Stimulated activated memory B cell treated with anti-CD40 and anti-IgM and Interleukin-4, amounts not matched to agents 10 μg/mL and 1 μg/mL and 100 μg/mL, for 72 hours (primary cell): Measurements from ENCODE around the gene IPO11.
"Not testable (repeated sequence)": the region's sequence is repeated elsewhere in the genome, so short reads cannot be mapped to it uniquely, and the experiment has no call there.

Experiments
- ATAC-seq: fragments of 150-1000 bp; cut with Tn5 transposase; 2 replicates; pipeline ENCODE4 v1.10.0; 2021
- H3K27ac Mint-ChIP-seq: one replicate; pipeline ENCODE4 v1.8.0; 2022; ENCODE audit warnings: mild to moderate bottlenecking, mixed read lengths
- H3K27me3 Mint-ChIP-seq: one replicate; pipeline ENCODE4 v1.8.0; 2022; ENCODE audit warnings: mixed read lengths
- H3K36me3 Mint-ChIP-seq: one replicate; pipeline ENCODE4 v1.8.0; 2022; ENCODE audit warnings: mixed read lengths
- H3K4me1 Mint-ChIP-seq: one replicate; pipeline ENCODE4 v1.8.0; 2022; ENCODE audit warnings: mixed read lengths
- H3K4me3 Mint-ChIP-seq: one replicate; pipeline ENCODE4 v1.8.0; 2022; ENCODE audit warnings: mild to moderate bottlenecking, moderate library complexity, mixed read lengths
- H3K9me3 Mint-ChIP-seq: one replicate; pipeline ENCODE4 v1.8.0; 2022; ENCODE audit warnings: mixed read lengths

The IPO11 gene

GRCh38 chr5:62642468-62642867, 229.9 kb downstream of the IPO11 start:
- ATAC-seq, result no peak
- Mint-ChIP-seq H3K4me3 (no peak overlapping the region), H3K27me3 (no peaks in the 10 kb centered on the region), H3K27ac (no peak overlapping the region), H3K36me3 (no peaks in the 10 kb centered on the region), H3K9me3 (no peaks in the 10 kb centered on the region), H3K4me1 (peaks cover 4% of the 10 kb centered on the region)

GRCh38 chr5:62643556-62644451, 231.2 kb downstream of the IPO11 start:
- Mint-ChIP-seq H3K4me3 (no peak overlapping the region), H3K27ac (no peak overlapping the region), H3K36me3 (no peaks in the 10 kb centered on the region), H3K9me3 (no peaks in the 10 kb centered on the region), H3K4me1 (peaks cover 4% of the 10 kb centered on the region), H3K27me3 (no peaks in the 10 kb centered on the region)
- no peak for ATAC-seq

GRCh38 chr5:62645223-62645622, 232.7 kb downstream of the IPO11 start:
- no peaks in the 10 kb centered on the region for H3K9me3 Mint-ChIP-seq
- ATAC-seq, result no peak
- H3K4me1 Mint-ChIP-seq, result no peaks in the 10 kb centered on the region
- no peaks in the 10 kb centered on the region for H3K36me3 Mint-ChIP-seq
- H3K27ac Mint-ChIP-seq, result no peak overlapping the region
- no peak overlapping the region for H3K4me3 Mint-ChIP-seq
- no peaks in the 10 kb centered on the region for H3K27me3 Mint-ChIP-seq

DNA sequence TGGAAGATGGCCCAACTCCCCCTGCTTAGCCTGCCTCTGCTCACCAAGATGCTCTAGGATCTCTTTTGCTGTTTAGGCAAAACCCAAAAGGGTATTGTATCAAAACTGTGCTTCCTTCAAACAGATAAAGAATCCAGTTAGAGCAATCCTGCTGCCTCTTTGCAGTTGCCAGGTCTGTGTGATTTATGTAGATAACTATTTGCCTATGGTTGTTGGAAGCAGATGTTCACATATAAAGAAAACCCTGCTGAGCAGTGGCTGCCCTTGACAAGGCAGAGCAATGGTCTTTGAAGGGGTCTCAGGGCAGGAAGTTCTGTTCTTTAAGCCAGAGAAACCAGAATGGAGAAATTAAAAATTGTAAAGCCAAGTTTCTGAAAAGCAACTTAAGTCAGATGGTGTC, 234.7 kb downstream of the IPO11 start:
- Mint-ChIP-seq H3K27me3 (no peaks in the 10 kb centered on the region), H3K9me3 (no peaks in the 10 kb centered on the region), H3K27ac (no peak overlapping the region), H3K4me3 (no peak overlapping the region), H3K36me3 (no peaks in the 10 kb centered on the region), H3K4me1 (no peaks in the 10 kb centered on the region)
- no peak for ATAC-seq

GRCh38 chr5:62649025-62649424, 236.5 kb downstream of the IPO11 start:
- H3K27ac Mint-ChIP-seq, result no peak overlapping the region
- peaks cover 4% of the 10 kb centered on the region for H3K9me3 Mint-ChIP-seq
- ATAC-seq, result no peak
- no peaks in the 10 kb centered on the region for H3K27me3 Mint-ChIP-seq
- peaks cover 10% of the 10 kb centered on the region for H3K36me3 Mint-ChIP-seq
- H3K4me1 Mint-ChIP-seq, result no peaks in the 10 kb centered on the region
- no peak overlapping the region for H3K4me3 Mint-ChIP-seq

DNA sequence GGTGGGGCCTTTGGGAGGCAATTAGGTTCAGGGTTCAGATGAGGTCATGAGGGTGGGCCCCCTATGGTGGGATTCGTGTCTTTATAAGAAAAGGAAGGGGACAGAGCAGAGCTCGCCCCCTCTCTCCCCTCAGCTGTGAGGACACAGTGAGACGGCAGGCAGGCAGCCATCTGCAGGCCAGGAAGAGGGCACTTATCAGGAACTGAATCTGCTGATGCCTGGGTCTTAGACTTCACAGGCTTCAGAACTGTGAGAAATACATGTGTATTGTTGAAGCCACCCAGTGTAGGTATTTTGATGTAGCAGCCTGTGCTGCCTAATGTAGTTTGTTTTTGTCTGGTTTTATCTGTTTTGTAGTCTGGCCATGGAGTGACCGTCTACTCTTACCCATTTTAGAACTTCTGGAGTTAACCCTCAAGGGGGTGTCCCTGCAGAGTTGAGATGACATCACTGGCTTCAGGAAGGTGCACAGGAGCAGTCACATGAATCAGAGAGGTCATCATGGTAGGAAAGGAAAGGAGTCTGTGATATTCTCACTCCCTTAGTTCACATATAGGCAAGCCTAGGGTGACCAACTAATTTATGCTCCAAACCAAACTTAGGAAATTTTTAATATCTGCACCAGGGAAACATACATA, 237.0 kb downstream of the IPO11 start:
- Mint-ChIP-seq H3K27ac (no peak overlapping the region), H3K27me3 (no peaks in the 10 kb centered on the region), H3K4me3 (no peak overlapping the region), H3K36me3 (peaks cover 10% of the 10 kb centered on the region), H3K9me3 (peaks cover 4% of the 10 kb centered on the region), H3K4me1 (no peaks in the 10 kb centered on the region)
- ATAC-seq, result no peak

DNA sequence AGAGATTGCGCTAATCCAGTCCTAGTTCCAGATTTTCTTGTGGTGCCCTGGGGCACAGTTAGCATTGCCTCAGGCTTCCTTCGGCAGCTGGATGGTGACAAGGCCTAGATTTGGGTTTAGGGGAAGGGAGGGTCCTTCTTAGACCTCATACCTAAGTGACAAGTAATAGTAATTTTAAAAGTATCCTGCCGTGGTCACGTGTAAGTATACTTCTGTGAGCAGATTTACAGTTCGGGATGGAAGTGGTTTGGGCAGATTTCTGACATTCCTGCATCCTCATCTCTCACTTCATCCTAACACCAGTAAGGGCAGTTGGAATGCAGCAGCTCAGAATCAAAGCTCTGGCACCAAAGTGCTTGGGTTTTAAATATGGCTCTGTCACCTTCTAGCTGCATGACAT, 237.6 kb downstream of the IPO11 start:
- no peak overlapping the region for H3K27ac Mint-ChIP-seq
- H3K36me3 Mint-ChIP-seq, result peaks cover 10% of the 10 kb centered on the region
- no peak for ATAC-seq
- no peak overlapping the region for H3K4me3 Mint-ChIP-seq
- peaks cover 4% of the 10 kb centered on the region for H3K9me3 Mint-ChIP-seq
- no peaks in the 10 kb centered on the region for H3K27me3 Mint-ChIP-seq
- no peaks in the 10 kb centered on the region for H3K4me1 Mint-ChIP-seq

DNA sequence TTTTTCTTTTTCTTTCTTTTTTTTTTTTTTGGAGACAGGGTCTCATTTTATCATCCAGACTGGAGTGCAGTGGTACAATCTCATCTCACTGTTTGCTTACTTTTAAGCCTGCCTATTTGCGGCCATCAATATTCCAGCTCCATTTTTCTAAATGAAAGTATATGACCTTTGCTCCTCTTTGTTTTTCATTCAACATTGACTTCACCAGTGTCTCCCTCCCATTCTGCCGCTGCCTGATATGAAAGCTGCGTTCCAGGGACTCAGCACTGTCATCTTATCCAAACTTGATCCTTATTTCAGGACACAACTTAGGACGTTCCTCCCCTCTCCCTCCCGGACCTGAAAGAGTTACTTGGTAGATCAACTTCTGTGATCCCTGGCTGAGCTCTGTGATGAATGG, 239.7 kb downstream of the IPO11 start:
- H3K4me3 Mint-ChIP-seq, result no peak overlapping the region
- H3K27me3 Mint-ChIP-seq, result no peaks in the 10 kb centered on the region
- H3K27ac Mint-ChIP-seq, result no peak overlapping the region
- H3K9me3 Mint-ChIP-seq, result peaks cover 4% of the 10 kb centered on the region
- H3K36me3 Mint-ChIP-seq, result peaks cover 10% of the 10 kb centered on the region
- no peaks in the 10 kb centered on the region for H3K4me1 Mint-ChIP-seq
- ATAC-seq, result no peak

- Mint-ChIP-seq H3K27ac (no peak overlapping the region), H3K36me3 (peaks cover 10% of the 10 kb centered on the region), H3K4me3 (no peak overlapping the region), H3K9me3 (peaks cover 6% of the 10 kb centered on the region), H3K27me3 (no peaks in the 10 kb centered on the region), H3K4me1 (no peaks in the 10 kb centered on the region)
- no peak for ATAC-seq
Measured at GRCh38 chr5:62653001-62653863, 240.7 kb downstream of the IPO11 start.

GRCh38 chr5:62653864-62654575, 241.5 kb downstream of the IPO11 start:
- Mint-ChIP-seq H3K27ac (no peak overlapping the region), H3K4me1 (no peaks in the 10 kb centered on the region), H3K36me3 (peaks cover 10% of the 10 kb centered on the region), H3K27me3 (no peaks in the 10 kb centered on the region), H3K9me3 (peaks cover 9% of the 10 kb centered on the region), H3K4me3 (no peak overlapping the region)
- ATAC-seq, result no peak

DNA sequence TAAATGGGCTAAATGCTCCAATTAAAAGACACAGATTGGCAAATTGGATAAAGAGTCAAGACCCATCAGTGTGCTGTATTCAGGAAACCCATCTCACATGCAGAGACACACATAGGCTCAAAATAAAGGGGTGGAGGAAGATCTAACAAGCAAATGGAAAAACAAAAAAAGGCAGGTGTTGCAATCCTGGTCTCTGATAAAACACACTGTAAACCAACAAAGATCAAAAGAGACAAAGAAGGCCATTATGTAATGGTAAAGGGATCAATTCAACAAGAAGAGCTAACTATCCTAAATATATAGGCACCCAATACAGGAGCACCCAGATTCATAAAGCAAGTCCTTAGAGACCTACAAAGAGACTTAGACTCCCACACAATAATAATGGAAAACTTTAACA, 245.2 kb downstream of the IPO11 start:
- not testable (repeated sequence) for H3K9me3 Mint-ChIP-seq, H3K27ac Mint-ChIP-seq, H3K36me3 Mint-ChIP-seq, H3K4me1 Mint-ChIP-seq, H3K27me3 Mint-ChIP-seq, ATAC-seq, H3K4me3 Mint-ChIP-seq

DNA sequence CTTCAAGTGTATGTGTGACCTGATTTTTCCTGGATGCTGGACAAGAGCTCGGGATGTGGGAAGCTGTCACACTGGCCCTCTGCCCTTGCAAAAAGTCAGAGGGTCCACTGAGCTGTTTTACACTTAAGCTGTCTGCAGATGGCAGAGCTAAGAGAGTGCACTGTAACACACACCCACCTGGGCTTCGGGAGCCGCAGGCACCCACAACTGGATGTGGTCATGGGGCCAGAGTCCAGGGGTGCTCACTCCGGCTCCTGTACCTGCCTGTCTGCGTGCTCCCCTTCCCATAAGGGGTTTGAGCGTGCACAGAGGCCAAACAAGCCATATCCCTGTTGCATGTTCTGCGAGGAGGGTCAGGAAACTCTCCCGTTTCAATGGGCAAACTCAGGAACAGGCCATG, 248.6 kb downstream of the IPO11 start:
- Mint-ChIP-seq H3K4me3 (no peak overlapping the region), H3K27ac (no peak overlapping the region), H3K36me3 (no peaks in the 10 kb centered on the region), H3K9me3 (peaks cover 6% of the 10 kb centered on the region), H3K27me3 (no peaks in the 10 kb centered on the region), H3K4me1 (no peaks in the 10 kb centered on the region)
- no peak for ATAC-seq

DNA sequence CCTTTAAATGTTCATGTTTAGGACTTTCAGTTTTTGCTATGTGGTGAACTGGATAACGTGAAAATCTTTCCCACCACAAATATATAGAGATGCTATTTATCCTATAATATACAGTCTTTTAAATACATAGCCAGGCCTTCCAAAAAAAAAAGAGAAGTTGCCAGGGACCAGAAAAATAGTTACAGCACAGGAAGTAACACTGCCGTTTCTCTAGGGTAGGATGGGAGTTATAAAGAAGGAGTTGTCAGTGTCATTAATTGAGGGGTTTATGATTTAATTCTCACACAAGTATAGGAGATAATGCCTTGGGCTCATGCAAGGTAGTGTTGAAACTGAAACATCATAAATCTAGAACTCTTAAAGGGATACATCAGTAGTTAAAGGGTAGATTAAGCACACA, 250.0 kb downstream of the IPO11 start:
- H3K4me1 Mint-ChIP-seq, result no peaks in the 10 kb centered on the region
- ATAC-seq, result no peak
- H3K27ac Mint-ChIP-seq, result no peak overlapping the region
- no peaks in the 10 kb centered on the region for H3K36me3 Mint-ChIP-seq
- no peaks in the 10 kb centered on the region for H3K27me3 Mint-ChIP-seq
- peaks cover 6% of the 10 kb centered on the region for H3K9me3 Mint-ChIP-seq
- no peak overlapping the region for H3K4me3 Mint-ChIP-seq

DNA sequence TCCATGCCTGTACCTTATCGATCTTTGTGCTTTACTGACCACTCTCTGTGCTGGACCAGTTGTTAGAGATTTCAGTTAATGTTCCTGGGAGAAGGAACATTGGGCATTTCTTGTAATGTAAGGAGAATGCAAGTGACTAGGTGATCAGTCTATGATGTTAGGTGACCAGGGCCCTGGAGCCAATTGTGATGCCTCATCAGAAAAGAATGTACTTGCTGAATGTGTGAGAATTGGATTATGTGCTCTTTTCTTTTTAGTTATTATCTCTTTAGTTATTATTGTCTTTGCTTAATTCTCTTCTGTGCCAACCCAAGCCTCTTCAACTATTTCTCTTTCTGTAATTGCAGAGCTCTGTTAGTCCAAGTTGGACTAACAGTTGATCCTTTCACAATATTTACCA, 258.9 kb downstream of the IPO11 start:
- no peak overlapping the region for H3K4me3 Mint-ChIP-seq
- ATAC-seq, result no peak
- no peak overlapping the region for H3K27ac Mint-ChIP-seq
- no peaks in the 10 kb centered on the region for H3K27me3 Mint-ChIP-seq
- peaks cover 5% of the 10 kb centered on the region for H3K9me3 Mint-ChIP-seq
- no peaks in the 10 kb centered on the region for H3K36me3 Mint-ChIP-seq
- H3K4me1 Mint-ChIP-seq, result no peaks in the 10 kb centered on the region

DNA sequence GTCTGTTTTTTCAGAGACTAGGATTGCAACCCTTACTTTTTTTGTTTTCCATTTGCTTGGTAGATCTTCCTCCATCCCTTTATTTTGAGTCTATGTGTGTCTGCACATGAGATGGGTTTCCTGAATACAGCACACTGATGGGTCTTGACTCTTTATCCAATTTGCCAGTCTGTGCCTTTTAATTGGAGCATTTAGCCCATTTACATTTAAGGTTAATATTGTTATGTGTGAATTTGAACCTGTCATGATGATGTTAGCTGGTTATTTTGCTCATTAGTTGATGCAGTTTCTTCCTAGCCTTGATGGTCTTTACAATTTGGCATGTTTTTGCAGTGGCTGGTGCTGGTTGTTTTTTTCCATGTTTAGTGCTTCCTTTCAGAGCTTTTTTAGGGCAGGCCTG, 264.0 kb downstream of the IPO11 start:
- not testable (repeated sequence) for H3K36me3 Mint-ChIP-seq, H3K27ac Mint-ChIP-seq, H3K4me3 Mint-ChIP-seq, H3K4me1 Mint-ChIP-seq, ATAC-seq, H3K9me3 Mint-ChIP-seq, H3K27me3 Mint-ChIP-seq
